DND-41 (cell line): ENCODE data around the gene DENND6A.

Experiments
- EZH2 ChIP-seq: IDR thresholded peaks from 3 replicates; pipeline ENCODE4 v1.6.1; 2012; ENCODE audit warnings: borderline replicate concordance, low read depth, mild to moderate bottlenecking, moderate library complexity, low read length, inconsistent platforms; ENCODE audit not compliant: severe bottlenecking
- TF ChIP-seq, protein P1 (sequence below): IDR thresholded peaks from 2 replicates; pipeline ENCODE4 v1.5.1; 2012; ENCODE audit warnings: borderline replicate concordance, low read length, moderate library complexity, mild to moderate bottlenecking; ENCODE audit not compliant: poor library complexity, severe bottlenecking; ENCODE audit errors: extremely low read depth

GRCh38 chr3:57699591-57699990 lies 6.7 kb upstream of the DENND6A start:
- TF ChIP-seq, protein P1, sequence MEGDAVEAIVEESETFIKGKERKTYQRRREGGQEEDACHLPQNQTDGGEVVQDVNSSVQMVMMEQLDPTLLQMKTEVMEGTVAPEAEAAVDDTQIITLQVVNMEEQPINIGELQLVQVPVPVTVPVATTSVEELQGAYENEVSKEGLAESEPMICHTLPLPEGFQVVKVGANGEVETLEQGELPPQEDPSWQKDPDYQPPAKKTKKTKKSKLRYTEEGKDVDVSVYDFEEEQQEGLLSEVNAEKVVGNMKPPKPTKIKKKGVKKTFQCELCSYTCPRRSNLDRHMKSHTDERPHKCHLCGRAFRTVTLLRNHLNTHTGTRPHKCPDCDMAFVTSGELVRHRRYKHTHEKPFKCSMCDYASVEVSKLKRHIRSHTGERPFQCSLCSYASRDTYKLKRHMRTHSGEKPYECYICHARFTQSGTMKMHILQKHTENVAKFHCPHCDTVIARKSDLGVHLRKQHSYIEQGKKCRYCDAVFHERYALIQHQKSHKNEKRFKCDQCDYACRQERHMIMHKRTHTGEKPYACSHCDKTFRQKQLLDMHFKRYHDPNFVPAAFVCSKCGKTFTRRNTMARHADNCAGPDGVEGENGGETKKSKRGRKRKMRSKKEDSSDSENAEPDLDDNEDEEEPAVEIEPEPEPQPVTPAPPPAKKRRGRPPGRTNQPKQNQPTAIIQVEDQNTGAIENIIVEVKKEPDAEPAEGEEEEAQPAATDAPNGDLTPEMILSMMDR, result no peak
- TF ChIP-seq EZH2, result no peak
